Activated T-cell treated with anti-CD3 and anti-CD28 coated beads for 48 hours (primary cell): ENCODE data around the gene DCAF11.

ENCODE experiments used
- DNase-seq: peaks from one replicate; pipeline ENCODE4 v3.0.0-alpha.2; 2020; ENCODE audit warnings: low read depth

DCAF11 gene

DNA sequence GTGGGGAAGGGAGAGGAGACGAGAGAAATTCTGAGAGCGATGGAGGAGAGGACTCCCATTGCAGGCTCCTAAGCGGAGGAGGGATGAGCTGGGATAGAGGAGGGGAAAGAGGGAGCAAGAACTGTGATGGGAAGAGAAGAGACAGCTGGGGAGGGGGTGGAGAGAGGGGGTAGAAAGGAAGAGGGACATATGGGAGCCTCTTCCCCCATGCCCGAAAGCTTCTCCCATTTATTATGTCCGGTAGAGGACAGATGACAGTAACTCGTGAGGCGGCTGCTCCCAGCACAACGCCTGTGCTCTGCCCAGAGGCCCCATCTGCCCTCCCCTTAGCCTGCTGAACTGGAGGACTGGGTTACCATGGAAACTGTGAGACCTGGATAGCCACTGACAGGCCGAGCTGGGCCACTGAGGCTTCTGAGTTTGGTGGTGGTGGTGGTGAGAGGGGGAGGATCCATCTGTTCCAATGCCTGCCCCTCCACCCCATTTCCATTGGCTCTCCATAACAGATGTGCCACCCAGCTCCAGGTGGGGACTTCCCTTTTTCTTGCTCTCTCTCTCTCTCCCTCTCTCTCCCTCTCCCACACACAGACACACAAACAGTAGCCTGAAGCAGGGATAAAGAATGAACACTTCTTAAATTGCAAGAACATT lies 35.0 kb upstream of the DCAF11 start:
- DNase-seq: no peak

DNA sequence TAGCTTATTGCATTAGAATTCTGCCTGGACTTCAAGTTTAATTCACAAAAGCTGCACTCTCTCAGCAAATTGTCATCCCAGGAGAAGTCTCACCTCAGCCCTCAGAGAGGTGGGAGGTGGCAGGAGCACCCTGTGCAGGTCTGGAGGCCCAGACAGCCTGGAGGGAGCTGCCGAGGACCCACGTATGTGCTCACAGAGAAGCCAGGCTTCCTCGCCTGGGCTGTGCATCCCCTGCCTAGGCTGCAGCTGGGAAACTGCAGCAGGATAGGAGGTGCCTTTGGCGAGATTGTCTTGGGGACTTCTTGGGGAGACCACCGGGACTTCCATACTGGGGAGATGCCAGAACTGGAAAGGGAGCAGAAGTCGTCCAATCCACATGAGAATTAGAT lies 34.4 kb upstream of the DCAF11 start:
- no peak for DNase-seq

DNA sequence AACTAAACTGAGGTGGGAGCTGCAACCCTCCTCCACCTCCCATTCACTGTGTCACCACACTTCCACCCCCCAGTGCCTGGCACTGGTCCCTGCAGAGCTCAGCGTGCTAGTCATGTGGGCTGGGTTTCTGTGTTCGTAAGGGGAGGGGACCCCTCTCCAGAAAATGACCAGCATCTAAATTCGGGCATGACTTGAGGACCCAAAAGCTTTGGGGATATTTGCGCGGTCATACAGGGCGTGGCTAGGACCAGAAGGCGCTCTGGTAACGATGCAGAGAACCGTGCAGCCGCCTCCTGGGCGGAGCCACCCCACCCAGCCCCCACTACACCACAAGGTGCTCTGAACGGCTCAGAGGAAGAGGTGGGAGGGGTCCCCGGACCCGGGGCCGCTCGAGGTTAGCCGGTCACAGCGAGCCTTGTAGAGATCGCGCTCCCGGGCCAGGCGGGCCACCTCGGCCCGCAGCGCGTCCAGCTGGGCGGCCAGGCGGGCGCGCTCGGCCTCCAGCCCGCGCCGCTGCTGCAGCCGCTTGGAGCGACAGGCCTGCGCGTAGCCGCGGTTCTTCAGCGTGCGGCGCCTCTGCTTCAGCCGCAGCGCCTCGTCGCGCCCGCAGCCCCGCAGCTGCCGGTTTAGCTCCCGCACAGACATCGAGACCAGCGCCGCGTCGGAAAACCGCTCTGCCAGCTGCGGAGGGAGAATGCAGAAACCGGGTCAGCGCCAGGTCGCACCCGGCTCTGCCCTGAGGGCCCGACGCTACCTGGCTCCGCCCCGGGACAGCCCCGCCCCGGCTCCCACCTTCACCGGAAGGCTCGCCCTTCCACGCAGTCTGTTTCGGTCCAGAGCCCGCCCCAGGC lies 33.5 kb upstream of the DCAF11 start:
- peak; percentile 66 for DNase-seq

DNA sequence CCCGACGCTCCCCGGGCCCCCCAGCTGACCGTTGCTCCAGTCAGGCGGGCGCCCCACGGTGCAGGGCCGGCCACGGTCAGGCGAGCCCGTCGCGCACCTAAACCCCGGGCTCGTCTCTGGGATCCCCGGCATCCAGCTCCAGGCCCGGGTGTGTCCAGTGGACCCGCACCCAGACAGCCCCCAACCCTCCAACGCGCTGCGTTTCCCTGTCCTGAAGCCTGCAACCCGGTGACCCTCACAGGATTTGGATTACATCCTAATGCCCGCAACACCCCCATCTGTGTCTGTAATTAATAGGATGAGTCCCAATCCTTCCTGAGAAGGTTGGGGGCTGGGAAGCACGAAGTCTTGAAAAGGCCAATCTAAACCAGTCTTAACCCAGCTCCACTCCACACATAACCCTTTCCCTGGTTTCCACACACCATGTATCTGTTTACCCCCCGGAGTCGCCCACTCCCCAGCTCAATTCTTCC lies 32.8 kb upstream of the DCAF11 start:
- no peak for DNase-seq

DNA sequence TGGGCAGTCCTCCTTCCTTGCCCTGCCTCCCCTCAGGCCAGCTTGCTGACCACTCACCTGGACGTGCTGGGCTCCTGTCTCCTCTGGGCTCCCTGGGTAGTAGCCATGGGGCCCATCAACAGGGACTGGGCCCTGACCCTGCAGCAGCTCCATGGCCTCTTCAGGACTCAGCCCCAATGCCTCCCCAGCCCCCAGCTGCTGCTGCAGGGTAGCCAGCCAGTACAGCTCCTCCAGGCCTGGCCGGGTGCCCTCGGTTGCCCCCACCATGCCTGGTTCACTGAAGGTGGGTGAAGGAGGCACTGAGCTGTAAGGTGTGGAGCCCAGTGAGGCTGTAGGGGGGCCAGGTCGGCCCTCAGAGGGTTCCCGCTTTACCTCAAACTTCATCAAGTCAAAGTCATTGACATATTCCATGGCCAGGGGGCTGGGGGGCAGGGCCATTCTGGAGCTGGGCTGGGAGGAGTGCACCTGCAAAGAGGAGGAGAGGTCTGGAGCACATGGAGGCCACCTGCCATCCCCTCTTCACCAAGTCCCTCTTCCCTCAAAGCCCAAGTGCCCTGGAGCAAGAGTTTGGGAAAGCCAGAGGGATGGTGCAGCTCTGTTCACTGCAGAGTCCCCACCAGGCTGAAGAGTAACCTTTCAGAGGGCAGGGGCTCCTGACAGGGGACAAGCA lies 32.0 kb upstream of the DCAF11 start:
- DNase-seq: no peak

DNA sequence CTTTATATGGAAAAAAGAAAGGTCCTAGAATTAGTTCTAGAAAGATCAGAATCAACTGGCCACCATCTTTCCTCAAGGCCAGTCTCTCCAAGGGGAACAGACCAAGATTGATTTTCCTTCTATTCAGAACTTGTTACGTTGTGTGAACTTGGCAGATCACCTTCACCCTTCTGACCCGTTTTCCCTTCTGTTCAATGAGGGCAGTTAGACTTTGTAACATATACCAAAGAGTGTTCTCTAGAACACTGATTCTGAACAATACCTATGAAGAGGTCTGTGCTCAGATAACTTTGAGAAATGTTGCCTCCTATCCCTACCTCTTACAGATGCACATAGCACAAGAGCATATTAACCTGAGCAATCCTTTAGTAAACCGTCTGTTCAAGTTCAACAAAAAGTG lies 31.1 kb upstream of the DCAF11 start:
- no peak for DNase-seq

DNA sequence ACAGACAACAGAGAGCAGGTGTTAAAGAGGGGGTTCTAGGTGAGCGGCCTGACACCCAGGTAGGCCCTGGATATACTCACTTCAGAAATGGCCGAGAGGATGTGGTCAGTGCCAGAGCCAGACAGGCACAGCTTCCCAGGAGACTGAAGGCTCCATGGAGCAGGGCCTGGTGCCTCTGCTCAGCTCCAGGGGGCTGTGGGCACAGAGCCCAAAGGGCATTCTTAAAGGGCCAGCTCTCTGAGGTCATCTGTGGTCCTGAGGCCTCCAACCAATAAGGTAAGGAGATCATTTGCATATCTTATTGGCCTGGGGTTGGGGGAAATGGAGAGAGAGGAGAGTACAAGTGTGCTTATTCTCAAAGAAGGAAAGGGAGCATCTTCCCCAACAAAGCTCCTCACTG lies 30.1 kb upstream of the DCAF11 start:
- no peak for DNase-seq

DNA sequence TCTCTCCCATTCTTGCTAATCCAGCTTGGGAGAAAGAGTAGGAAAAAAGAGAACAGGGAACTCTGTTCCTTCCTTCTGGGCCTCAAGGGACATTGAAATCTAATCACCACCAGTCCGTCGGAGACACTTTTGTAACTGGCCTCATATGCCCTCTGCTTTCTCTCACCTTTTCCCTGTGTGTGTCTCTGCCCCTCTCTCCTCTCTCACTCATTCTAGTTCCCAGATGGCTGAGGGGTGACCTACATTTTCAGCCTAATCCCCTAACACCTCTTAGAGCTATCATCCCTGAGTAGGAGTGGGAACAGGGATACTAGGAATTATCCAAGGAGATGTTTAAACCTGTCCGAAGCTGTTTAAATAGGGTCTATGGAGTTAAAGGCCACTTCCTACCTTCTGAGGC lies 29.4 kb upstream of the DCAF11 start:
- no peak for DNase-seq

DNA sequence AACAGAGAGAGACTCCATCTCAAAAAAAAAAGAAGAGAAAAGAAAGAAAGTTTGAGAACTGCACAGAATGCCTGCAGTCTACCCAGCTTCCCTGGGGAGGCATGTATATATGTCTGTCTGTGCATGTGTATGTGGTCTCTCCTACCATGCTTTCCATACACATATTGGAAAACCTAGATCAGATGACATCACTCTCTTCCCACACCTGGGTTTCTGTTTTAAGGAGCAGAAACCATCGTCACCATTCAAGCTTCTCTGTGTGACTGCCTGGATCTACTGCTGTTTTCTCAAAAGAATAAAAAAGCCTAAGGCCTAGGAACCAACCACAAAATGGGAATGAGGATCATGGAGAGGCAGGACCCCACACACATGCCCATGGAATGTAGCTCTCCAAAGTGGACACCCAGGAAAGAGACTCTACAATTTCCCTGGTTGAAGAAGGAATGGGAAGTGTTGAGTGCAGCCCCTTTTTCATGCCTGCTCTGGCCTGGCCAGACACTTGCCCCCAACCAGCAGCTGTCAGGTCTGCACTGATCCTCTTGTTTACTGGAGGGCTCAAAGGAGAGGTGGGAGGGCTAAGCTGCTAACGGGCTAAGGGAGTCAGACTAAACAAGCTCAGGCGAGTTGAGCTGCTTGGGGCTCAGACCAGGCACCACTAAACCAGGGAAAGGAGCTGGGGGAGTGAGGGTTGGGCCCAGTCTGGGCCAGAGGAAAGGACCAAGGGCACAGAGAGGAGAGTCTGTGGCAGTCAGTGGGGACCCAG lies 28.2 kb upstream of the DCAF11 start:
- no peak for DNase-seq

DNA sequence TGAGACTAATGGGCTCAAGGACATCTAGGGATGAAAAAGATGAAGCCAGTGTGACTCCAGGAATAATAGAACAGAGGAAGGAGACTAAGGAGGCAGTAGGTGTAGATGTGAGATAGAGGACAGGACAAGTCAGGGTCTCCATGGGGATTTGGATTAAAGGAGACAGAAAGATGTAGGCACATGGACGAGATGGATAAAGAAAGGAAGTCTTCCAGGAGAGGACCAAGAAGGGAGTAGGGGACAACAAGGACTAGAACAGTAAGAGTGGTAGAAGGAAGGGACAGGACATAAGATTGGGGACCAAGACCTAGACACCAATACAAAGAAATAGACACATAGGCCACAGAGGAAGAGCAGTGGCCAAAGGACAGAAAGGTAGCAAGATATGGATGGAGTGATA lies 27.6 kb upstream of the DCAF11 start:
- no peak for DNase-seq

DNA sequence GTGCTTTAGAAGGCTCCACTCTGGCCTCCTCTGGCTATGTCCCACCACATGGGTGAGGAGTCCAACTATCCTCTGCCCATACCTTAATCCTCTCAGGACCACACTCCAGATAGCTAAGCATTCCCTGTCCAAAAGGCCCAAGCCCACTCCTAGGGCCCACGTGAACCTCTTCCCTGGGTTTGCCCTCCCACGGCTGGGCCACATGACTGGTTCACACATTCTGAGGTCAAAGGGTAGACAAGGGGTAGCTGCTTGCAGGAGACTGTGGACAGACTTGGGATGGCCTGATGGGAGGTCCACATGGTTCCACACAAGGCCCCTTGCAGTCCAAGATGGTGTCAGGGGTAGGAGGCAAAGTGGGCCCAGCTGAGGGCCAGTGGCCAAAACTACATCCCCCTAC lies 26.5 kb upstream of the DCAF11 start:
- no peak for DNase-seq

DNA sequence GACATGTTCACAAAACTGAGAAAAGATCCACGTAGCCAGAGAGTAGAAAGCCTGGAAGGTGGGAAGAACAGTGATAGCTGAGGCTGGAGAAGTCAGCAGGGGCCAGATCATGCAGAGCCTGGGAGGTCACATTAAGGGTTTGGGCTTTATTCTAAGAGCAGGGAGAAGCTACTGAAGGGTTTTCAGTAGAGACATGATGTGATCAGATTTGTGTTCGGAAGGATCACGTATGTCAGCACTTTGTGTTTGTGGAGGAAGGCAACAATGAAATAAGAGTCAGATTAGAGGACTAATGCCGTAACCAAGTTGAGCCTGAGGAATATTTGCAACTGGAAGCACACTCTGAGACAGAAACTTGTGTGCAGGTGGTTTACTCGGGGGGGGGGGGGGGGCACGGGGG lies 24.7 kb upstream of the DCAF11 start:
- DNase-seq: no peak

DNA sequence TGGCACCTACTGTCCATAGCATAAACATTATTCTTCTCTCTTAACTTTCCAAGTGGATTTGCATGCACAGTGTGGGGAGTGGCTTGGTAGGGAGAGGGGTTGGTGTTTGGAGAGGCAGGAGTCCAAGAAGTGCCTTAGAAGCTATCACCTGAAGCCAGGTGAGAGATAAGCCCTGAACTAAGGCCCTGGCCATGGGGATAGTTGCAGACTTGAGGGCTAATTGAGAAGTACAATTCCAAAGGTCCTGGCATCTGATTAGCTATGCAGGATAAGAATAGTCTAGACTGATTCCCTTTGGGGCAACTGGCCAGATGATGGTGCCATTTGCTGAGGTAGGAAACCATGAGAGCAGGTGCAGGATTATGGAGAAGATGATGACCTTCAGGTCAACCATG lies 22.5 kb upstream of the DCAF11 start:
- DNase-seq: no peak

DNA sequence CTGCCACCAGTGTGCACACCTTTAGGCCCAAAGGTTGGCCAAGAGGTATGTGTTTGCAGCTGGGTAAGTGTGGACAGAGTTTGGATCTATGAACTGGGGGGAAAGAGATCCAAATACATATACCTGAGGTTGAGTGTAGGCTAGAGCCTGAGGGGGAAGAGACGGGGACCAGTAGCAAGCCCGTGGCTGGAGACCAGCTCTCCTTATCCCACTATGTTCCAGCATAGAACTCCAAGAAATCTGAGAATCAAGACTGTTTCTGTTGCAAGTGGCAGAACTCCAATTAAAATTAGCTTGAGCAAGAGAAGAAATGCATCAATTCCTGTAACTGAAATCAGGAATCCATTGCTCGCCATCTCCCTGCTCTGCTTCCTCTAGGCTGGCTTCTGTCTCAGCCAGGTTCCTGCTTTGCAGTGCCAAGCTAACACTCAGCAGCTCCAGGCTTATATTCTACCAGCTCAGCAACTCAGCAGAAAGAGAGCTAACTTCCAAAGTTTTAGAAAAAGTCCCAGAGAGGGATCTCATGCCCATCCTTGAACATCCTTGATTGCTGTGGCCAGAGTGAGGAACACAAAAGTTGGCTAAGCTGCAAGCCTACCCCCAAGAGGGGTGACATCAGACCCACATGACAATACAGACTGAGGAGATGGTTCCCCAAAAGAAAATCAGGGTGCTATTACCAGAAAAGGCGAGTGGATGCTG lies 21.9 kb upstream of the DCAF11 start:
- DNase-seq: no peak

DNA sequence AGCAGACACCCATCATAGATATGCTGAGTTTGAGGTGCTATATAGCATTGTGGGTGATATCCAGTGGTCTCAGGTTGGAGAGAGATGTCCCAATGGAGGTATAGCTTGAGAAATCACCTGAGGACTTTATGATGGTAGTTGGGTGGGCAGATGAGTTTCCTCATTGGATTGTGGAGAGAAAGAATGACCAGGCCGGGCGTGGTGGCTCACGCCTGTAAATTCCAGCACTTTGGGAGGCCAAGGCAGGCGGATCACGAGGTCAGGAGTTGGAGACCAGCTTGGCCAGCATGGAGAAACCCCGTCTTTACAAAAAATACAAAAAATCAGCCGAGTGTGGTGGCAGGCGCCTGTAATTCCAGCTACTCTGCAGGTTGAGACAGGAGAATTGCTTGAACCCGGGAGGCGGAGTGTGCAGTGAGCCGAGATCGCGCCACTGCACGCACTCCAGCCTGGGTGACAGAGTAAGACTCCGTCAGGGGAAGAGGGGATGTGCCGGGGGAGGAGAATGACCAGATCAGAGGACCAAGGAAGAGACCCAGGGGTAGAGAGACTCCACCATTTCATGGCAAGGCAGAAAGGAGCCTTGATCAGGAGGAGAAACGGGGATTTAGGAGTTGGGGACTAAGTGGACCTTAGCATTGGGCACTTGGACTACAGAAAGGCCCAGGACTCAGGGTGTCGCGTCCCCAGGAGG lies 21.2 kb upstream of the DCAF11 start:
- no peak for DNase-seq

DNA sequence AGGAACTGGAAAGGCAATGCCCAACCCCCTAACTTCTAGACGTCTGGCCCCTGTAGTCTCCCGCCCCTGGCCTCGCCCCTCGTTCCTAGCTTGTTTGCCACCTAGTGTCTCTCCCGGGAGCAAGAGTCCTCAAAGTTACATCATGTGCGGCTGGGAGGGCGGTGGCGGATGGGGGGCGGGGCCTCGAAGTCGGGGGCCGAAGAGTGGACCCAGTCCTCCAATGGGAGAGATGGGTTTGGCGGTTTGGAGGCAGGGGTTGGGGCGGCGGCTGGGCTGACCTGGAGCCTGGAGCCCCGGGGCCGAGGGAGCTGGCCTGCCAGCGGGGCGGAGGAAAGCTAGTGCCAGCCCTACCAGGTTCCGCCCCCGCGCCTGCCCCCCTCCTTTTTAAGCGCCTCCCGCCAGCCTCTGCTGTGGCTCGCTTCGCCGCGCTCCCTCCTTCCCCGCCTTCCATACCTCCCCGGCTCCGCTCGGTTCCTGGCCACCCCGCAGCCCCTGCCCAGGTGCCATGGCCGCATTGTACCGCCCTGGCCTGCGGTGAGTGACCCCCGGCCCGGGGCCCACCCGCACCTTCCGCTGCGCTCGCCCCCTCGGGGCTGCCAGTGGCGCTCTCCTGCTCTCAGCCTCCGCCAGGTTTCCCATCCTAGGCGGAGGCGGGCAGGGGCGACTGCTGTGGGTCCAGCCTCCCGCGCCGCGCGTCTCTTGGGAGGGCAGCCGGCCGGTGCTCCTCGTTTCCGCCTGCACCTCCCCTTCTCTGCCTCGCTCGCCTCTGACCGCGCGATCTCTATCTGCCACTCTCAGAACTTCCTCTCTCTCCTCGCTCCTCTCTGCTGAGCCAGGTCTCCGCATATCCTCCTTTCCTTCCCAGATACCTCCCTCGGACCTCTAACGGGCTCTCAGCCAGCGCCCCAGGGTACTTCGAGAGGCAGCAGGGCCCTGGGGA lies 20.4 kb upstream of the DCAF11 start, which contains the start of gene PCK2:
TSS of gene PCK2 (plus strand) at position 411 of the 940 bp plus-strand sequence. CDS start at position 506, 95 bp downstream.
- DNase-seq: peak; percentile 85

DNA sequence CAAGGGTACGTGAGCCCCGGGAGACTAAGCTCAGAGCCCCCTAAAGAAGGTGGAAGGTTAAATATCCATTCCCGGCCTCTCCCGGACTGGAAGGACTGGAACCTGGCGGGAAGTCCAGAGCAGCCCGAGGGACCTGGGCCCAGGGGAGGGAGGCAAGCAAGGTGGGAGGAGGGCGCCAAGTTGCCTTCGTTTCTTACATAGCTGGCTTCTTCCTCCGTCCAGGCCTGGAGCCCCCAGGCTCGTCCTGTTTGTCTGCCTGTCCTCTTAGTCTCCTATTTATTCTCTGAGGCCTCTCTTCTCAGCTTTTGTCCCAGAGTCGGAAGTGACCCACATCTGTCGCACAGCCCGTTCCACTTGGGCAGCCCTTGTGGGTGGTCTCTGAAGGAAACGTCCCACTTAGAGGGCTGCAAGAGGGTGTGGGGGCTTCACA lies 19.7 kb upstream of the DCAF11 start:
- no peak for DNase-seq

DNA sequence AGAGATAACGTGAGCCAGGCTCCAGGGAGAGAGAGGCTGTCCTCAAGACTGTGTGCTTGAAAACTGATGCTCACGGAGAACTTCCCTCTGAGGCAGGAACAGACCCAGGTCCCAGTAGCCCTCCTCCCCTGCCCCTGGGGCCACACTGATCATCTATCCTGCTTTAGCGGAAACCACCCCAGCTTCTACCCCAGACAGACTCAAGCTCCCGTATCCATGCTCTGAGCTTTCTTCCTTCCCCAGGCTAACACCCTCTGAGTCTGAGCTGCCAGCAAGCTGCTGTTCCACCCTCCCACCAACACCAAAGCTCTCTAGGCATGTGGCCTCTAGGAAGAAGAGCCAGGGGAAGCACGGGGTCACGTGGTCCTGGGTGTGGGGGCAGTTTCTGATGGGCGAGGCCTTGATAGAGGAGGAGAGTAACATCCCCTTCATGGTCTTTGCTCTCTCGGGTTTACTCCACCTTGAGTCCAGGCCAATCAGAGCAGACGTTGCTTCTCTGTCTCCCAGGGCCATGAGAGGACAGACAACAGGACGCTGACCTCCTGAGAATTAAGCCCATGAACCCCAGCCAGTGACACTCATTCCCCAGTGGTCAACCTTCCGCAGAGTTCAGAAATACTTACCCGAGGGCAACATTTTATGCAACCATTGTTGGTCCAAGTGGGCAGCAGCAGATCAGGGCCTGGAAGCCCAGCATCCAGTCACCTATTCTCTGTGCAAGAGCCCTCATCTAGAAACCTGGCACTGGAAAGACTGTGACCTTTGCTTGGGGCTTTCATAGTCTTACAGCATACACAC lies 19.1 kb upstream of the DCAF11 start:
- peak; percentile 63 for DNase-seq
